Muscle layer of duodenum (tissue), 2 donors: ENCODE measurements around the gene NRAP.

ENCODE experiments used
- H3K27ac ChIP-seq: one replicate; pipeline ENCODE4 v1.7.0; 2013; ENCODE audit warnings: mild to moderate bottlenecking, low read length
- H3K27me3 ChIP-seq: one replicate; pipeline ENCODE4 v1.7.0; 2013; ENCODE audit warnings: low read depth, mild to moderate bottlenecking, control low read depth, low read length
- H3K36me3 ChIP-seq, 2 donors: one replicate each; pipeline ENCODE4 v1.7.0; 2013; ENCODE audit warnings: low read length in 2 of 2, control low read depth in 1 of 2, mild to moderate bottlenecking in 1 of 2; ENCODE audit not compliant: insufficient read depth in 2 of 2, control insufficient read depth in 1 of 2
- H3K4me1 ChIP-seq, 2 donors: one replicate each; pipeline ENCODE4 v1.7.0; 2013; ENCODE audit warnings: low read length in 2 of 2, mild to moderate bottlenecking in 2 of 2, control low read depth in 1 of 2, moderate library complexity in 1 of 2; ENCODE audit not compliant: insufficient read depth in 2 of 2, control insufficient read depth in 1 of 2
- H3K4me3 ChIP-seq, 2 donors: one replicate each; pipeline ENCODE4 v1.7.0; 2013; ENCODE audit warnings: low read length in 2 of 2, low read depth in 1 of 2, mild to moderate bottlenecking in 1 of 2
- H3K9me3 ChIP-seq, 2 donors: one replicate each; pipeline ENCODE4 v1.7.0; 2013; ENCODE audit warnings: low read length in 2 of 2, control low read depth in 1 of 2, mild to moderate bottlenecking in 1 of 2; ENCODE audit not compliant: control insufficient read depth in 1 of 2
- donor health status: healthy.

NRAP gene

GRCh38 chr10:113554214-113554613 lies 109.6 kb downstream of the NRAP start:
- Histone ChIP-seq H3K27ac (no peak overlapping the region), H3K4me3 (no peak overlapping the region), H3K4me1 (peaks cover 0 to 3% of the 10 kb centered on the region in 2 donors), H3K9me3 (no peaks in the 10 kb centered on the region), H3K27me3 (no peaks in the 10 kb centered on the region), H3K36me3 (no peaks in the 10 kb centered on the region)

DNA sequence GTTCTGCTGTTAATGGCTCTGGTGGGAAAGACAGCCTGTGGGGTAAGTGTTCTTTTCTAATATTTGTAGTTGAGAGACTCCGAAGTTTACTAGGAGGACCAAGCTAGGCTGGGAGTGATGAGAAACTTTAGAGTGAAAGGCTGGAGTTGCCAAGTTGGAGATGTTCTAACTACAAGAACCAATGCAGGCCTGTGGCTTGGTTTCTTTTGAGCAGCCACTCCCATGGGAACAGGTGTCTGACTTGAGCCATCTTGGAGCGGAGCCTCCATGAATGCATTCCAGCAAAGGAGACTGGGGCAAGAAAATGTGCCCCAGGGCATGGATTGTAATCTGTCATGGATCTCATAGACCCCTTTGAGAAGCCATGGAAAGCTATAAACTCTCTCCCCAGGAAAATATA lies 110.7 kb downstream of the NRAP start:
- H3K27ac ChIP-seq: no peak overlapping the region
- no peaks in the 10 kb centered on the region for H3K27me3 ChIP-seq
- no peak overlapping the region for H3K4me3 ChIP-seq
- no peaks in the 10 kb centered on the region for H3K9me3 ChIP-seq
- no peaks in the 10 kb centered on the region for H3K36me3 ChIP-seq
- H3K4me1 ChIP-seq: peaks cover 0 to 3% of the 10 kb centered on the region in 2 donors

DNA sequence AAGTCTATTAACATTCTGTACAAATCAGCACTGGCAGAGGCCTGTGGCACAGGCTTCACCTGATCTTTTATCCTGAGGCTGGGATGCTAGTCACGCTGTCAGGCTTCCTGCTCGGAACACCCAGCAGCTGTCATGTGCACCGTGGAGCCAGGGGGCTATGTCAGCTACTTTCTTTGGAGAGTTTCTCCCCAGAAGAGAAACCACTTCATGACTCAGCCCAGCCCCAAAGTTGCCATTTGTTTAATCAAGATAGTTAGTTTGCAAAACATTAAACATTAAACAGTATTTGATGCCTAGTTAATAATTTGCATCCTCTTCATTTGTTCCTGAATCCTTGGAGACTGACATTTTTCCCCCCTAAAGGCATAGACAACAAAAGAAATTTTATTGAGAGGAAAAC lies 111.1 kb downstream of the NRAP start, which contains the start of gene HABP2:
Gene HABP2, plus strand, starts transcription at position 353 of the 400 bp plus-strand sequence. CDS start 69 bp downstream, outside the sequence.
- H3K27ac ChIP-seq: no peak within 1 kb of the TSS
- no peak within 1 kb of the TSS for H3K4me3 ChIP-seq
- no peaks in the 10 kb centered on the region for H3K9me3 ChIP-seq
- no peaks in the 10 kb centered on the region for H3K36me3 ChIP-seq
- H3K27me3 ChIP-seq: no peaks in the 10 kb centered on the region
- H3K4me1 ChIP-seq: peaks cover 0 to 3% of the 10 kb centered on the region in 2 donors

DNA sequence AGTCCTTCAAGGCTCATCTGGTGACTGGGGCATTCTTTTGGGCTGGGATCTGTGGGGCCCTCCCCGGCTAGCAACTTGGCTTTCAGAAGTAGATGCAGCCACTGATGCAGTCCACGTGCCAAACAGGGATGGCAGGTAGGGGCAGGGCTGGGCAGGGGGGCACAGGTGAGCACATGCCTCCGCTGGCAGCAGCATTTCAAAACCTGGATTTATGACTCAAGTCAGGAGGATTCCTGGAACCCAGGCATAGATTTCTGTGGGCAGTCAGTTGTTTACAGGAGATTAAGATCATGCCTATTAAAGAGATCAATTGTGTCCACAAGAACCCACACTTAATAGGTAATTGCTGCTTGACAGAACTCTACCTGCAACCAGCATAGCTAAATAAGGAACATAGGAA lies 111.8 kb downstream of the NRAP start:
- no peak overlapping the region for H3K27ac ChIP-seq
- H3K9me3 ChIP-seq: no peaks in the 10 kb centered on the region
- H3K4me1 ChIP-seq: peaks cover 0 to 2% of the 10 kb centered on the region in 2 donors
- H3K27me3 ChIP-seq: no peaks in the 10 kb centered on the region
- H3K36me3 ChIP-seq: no peaks in the 10 kb centered on the region
- H3K4me3 ChIP-seq: no peak overlapping the region

DNA sequence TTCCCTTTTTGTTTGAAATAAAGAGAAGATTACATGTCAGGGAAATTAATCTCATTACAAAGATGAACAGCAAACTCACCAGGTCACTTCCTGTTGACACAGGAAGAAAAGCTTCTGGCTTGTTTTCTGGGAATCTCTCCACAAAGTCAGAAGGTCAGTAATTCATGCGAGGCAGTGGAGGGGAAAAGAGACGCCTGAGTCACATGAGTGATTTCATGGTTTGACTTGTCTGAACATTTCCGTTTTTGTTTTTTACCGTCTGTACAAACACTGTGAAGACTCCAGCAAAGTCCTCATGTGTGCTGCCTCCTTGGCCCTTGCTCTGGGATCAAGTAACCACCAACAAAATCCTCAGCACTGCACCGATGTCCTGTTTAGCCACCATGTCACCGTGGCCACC lies 113.5 kb downstream of the NRAP start:
- no peaks in the 10 kb centered on the region for H3K4me1 ChIP-seq
- no peaks in the 10 kb centered on the region for H3K27me3 ChIP-seq
- no peaks in the 10 kb centered on the region for H3K9me3 ChIP-seq
- no peaks in the 10 kb centered on the region for H3K36me3 ChIP-seq
- H3K27ac ChIP-seq: no peak overlapping the region
- H3K4me3 ChIP-seq: no peak overlapping the region

DNA sequence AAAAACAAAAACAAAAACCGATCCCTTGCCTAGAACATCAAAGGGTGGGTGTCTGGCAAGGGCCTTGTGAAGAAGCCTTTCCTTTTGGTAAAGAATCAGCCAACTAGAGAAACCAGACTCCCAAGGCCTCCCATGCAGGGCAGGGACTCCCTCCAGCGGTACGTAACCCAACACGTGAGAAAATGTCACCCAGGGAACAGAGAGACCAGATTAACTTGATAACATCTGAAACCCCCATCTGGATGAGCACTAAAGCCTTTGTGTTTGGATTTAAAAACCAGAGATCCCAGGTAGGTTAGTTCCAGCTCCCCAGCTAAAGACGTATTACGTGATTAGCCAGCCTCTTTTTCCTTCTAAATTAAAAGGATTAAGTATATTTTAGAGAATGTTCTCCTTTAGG lies 114.0 kb downstream of the NRAP start:
- Histone ChIP-seq H3K4me3 (no peak overlapping the region), H3K36me3 (no peaks in the 10 kb centered on the region), H3K27ac (no peak overlapping the region), H3K4me1 (no peaks in the 10 kb centered on the region), H3K27me3 (no peaks in the 10 kb centered on the region), H3K9me3 (no peaks in the 10 kb centered on the region)

DNA sequence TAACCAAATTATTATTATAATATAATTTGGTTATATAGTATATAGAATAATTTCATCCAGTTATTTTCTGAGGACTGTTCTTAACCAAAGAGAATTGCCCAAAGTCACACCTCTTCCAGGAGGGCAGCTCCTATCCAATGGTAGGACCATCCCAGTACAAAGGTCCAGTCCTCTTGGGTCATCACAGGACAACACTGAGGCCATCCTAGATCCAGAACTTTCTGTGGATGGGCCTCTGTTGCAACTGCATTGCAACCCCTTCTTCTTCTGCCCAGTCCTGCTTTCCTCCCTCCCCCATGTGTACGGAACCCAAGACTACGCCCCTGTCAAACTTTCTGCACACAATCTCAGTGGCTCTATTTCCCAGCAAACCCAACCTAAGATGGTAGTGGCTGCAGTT lies 116.4 kb downstream of the NRAP start:
- no peak overlapping the region for H3K4me3 ChIP-seq
- H3K36me3 ChIP-seq: no peaks in the 10 kb centered on the region
- H3K9me3 ChIP-seq: no peaks in the 10 kb centered on the region
- H3K4me1 ChIP-seq: no peaks in the 10 kb centered on the region
- H3K27me3 ChIP-seq: no peaks in the 10 kb centered on the region
- no peak overlapping the region for H3K27ac ChIP-seq

- Histone ChIP-seq H3K4me1 (no peaks in the 10 kb centered on the region), H3K4me3 (no peak overlapping the region)
Observed at GRCh38 chr10:113544392-113544791, 119.4 kb downstream of the NRAP start.

GRCh38 chr10:113543107-113543955 lies 120.5 kb downstream of the NRAP start:
- H3K27me3 ChIP-seq: no peaks in the 10 kb centered on the region

More at GRCh38 chr10:113544392-113544791, 119.4 kb downstream of the NRAP start:
- Histone ChIP-seq H3K36me3 (no peaks in the 10 kb centered on the region), H3K27me3 (no peaks in the 10 kb centered on the region), H3K9me3 (no peaks in the 10 kb centered on the region), H3K27ac (no peak overlapping the region)

DNA sequence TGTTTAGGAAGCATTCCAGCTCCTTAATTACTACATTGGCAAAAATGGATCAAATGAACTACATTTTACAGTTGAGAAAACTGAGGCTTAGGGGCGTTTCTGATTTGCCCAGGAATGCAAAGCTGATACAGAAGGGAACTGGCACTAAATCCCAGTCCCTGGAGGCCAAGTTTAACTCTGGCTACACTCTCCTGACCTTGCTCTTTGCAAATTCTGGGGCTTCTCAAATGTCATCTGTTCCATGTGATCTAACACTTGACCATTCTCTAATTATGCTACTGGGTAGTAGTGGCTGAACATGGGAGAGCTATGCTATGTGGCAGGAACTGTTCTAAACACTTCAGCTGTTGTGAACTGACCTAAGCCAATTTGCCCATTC lies 122.3 kb downstream of the NRAP start:
- Histone ChIP-seq H3K9me3 (no peaks in the 10 kb centered on the region), H3K4me3 (no peak overlapping the region), H3K27me3 (no peaks in the 10 kb centered on the region), H3K36me3 (no peaks in the 10 kb centered on the region), H3K27ac (no peak overlapping the region), H3K4me1 (no peaks in the 10 kb centered on the region)

More at GRCh38 chr10:113543107-113543955, 120.5 kb downstream of the NRAP start:
- Histone ChIP-seq H3K4me1 (no peaks in the 10 kb centered on the region), H3K27ac (no peak overlapping the region), H3K9me3 (no peaks in the 10 kb centered on the region), H3K4me3 (no peak overlapping the region), H3K36me3 (no peaks in the 10 kb centered on the region)

- Histone ChIP-seq H3K27me3 (no peaks in the 10 kb centered on the region), H3K36me3 (no peaks in the 10 kb centered on the region), H3K4me1 (no peaks in the 10 kb centered on the region), H3K4me3 (no peak overlapping the region), H3K27ac (no peak overlapping the region), H3K9me3 (no peaks in the 10 kb centered on the region)
Observed at GRCh38 chr10:113540845-113541548, 122.8 kb downstream of the NRAP start.
